HepG2 (cell line): Measurements from ENCODE around the gene ZNF783. TPM values are rescaled to one million over a fixed set of nuclear protein-coding genes. Genes with fewer than 3 reads are reported as not detected.

Source experiments
- ATF6 ChIP-seq: sonication (generic); formaldehyde crosslinking; conservative IDR thresholded peaks from 2 replicates; pipeline ENCODE4 v1.4.0; 2020; ENCODE audit warnings: missing genetic modification reagents
- FOXK2 ChIP-seq: fragments of 450-650 bp; IDR thresholded peaks from 2 replicates; pipeline ENCODE4 v1.6.1; 2016
- FOXO1 ChIP-seq: sonication (generic); formaldehyde crosslinking; IDR thresholded peaks from 2 replicates; pipeline ENCODE4 v1.4.0; 2020; ENCODE audit warnings: missing genetic modification reagents
- GFI1 ChIP-seq: sonication (generic); formaldehyde crosslinking; IDR thresholded peaks from 2 replicates; pipeline ENCODE4 v1.5.0; 2020; ENCODE audit warnings: missing genetic modification reagents, mild to moderate bottlenecking, borderline replicate concordance
- GZF1 ChIP-seq: sonication (generic); formaldehyde crosslinking; IDR thresholded peaks from 2 replicates; pipeline ENCODE4 v1.5.1; 2020; ENCODE audit warnings: mild to moderate bottlenecking, missing genetic modification reagents
- HMG20B ChIP-seq: conservative IDR thresholded peaks from 2 replicates; pipeline ENCODE4 v1.6.1; 2016; ENCODE audit warnings: missing genetic modification reagents, missing compliant biosample characterization
- HOXA9 ChIP-seq: sonication (generic); formaldehyde crosslinking; IDR thresholded peaks from 2 replicates; pipeline ENCODE4 v1.8.1; 2022; ENCODE audit warnings: missing genetic modification reagents, mild to moderate bottlenecking, moderate library complexity, borderline replicate concordance
- MTERF4 ChIP-seq: sonication (generic); formaldehyde crosslinking; IDR thresholded peaks from 2 replicates; pipeline ENCODE4 v1.8.0; 2023; ENCODE audit warnings: mild to moderate bottlenecking, missing genetic modification reagents
- NCOR1 ChIP-seq: fragments of 200-600 bp; sonication (generic); IDR thresholded peaks from 2 replicates; pipeline ENCODE4 v1.7.0; 2017; ENCODE audit warnings: antibody characterized with exemption, low read length, borderline replicate concordance
- ONECUT2 ChIP-seq: sonication (generic); formaldehyde crosslinking; IDR thresholded peaks from 2 replicates; pipeline ENCODE4 v1.4.0; 2020; ENCODE audit warnings: missing genetic modification reagents
- POLR2AphosphoS5 ChIP-seq: IDR thresholded peaks from 2 replicates; pipeline ENCODE4 v1.6.1; 2012; ENCODE audit warnings: low read depth, low read length
- SIN3A ChIP-seq: IDR thresholded peaks from 2 replicates; pipeline ENCODE4 v1.6.1; 2011; ENCODE audit warnings: low read depth, mild to moderate bottlenecking, control low read depth, low read length, borderline replicate concordance
- SKI ChIP-seq: fragments of 450-650 bp; IDR thresholded peaks from one replicate; pipeline ENCODE4 v1.6.1; 2018; ENCODE audit warnings: mild to moderate bottlenecking; ENCODE audit not compliant: partially characterized antibody
- SMYD3 ChIP-seq: sonication (generic); formaldehyde crosslinking; IDR thresholded peaks from 2 replicates; pipeline ENCODE4 v1.8.1; 2023; ENCODE audit warnings: mild to moderate bottlenecking, missing genetic modification reagents
- SOX5 ChIP-seq: IDR thresholded peaks from 2 replicates; pipeline ENCODE4 v1.6.1; 2016; ENCODE audit warnings: borderline replicate concordance
- TBL1XR1 ChIP-seq: fragments of 150-350 bp; IDR thresholded peaks from 2 replicates; pipeline ENCODE4 v1.6.1; 2014; ENCODE audit warnings: borderline replicate concordance, low read length; ENCODE audit not compliant: partially characterized antibody
- ZNF326 ChIP-seq: sonication (generic); formaldehyde crosslinking; IDR thresholded peaks from 2 replicates; pipeline ENCODE4 v1.4.0; 2020; ENCODE audit warnings: missing genetic modification reagents, borderline replicate concordance
- ZNF574 ChIP-seq: sonication (generic); formaldehyde crosslinking; IDR thresholded peaks from 2 replicates; pipeline ENCODE4 v1.4.0; 2020; ENCODE audit warnings: missing genetic modification reagents
- ZNF644 ChIP-seq: IDR thresholded peaks from 2 replicates; pipeline ENCODE4 v1.6.1; 2016; ENCODE audit warnings: low read depth
- ZNF775 ChIP-seq: sonication (generic); formaldehyde crosslinking; IDR thresholded peaks from 2 replicates; pipeline ENCODE4 v1.4.0; 2020; ENCODE audit warnings: missing genetic modification reagents, mild to moderate bottlenecking, moderate library complexity, borderline replicate concordance
- polyA plus RNA-seq, 8 experiments: library from polyadenylated mRNA; depleted of rRNA in 3 of 8; stranded (reverse) in 7 of 8; unstranded in 1 of 8; fragments of >200 nt; fragmentation: Illumina TruSeq in 4 of 8; extraction: Trizol in 4 of 8; gene quantifications; 2 replicates each; pipeline versions ENCODE4 v1.2.1 to v1.2.3, GENCODE V29; 2011 to 2016; ENCODE audit warnings: low read depth in 4 of 8, missing spikeins in 1 of 8, mixed read lengths in 1 of 8; ENCODE audit not compliant: insufficient read depth in 1 of 8
- total RNA-seq, 5 experiments: library from RNA; depleted of rRNA; stranded (reverse); fragments of >200 nt; fragmentation: Illumina TruSeq; extraction: Trizol; gene quantifications; 2 replicates each; pipeline ENCODE4 v1.2.3, GENCODE V29; 2016; ENCODE audit warnings: low read depth in 1 of 5
- TF ChIP-seq, protein P1 (sequence below): sonication (generic); formaldehyde crosslinking; conservative IDR thresholded peaks from 2 replicates; pipeline ENCODE4 v1.8.0; 2022; ENCODE audit warnings: mild to moderate bottlenecking, moderate library complexity, missing genetic modification reagents

ZNF783 gene
- total and polyA plus RNA-seq, 2 of the 13 experiments (the other 11 are each of a cell fraction or from before 2014, with no cell fraction given), result 4.1 to 5.2 TPM

- TF ChIP-seq GFI1 (CRISPR knock-in tag), result peak; percentile 33; the same call in 1 of the 2 replicates
- no peak for TF ChIP-seq HMG20B (CRISPR knock-in tag)
- TF ChIP-seq ZNF574 (CRISPR knock-in tag), result peak; percentile 98
- no peak for TF ChIP-seq NCOR1
- TF ChIP-seq, protein P1, sequence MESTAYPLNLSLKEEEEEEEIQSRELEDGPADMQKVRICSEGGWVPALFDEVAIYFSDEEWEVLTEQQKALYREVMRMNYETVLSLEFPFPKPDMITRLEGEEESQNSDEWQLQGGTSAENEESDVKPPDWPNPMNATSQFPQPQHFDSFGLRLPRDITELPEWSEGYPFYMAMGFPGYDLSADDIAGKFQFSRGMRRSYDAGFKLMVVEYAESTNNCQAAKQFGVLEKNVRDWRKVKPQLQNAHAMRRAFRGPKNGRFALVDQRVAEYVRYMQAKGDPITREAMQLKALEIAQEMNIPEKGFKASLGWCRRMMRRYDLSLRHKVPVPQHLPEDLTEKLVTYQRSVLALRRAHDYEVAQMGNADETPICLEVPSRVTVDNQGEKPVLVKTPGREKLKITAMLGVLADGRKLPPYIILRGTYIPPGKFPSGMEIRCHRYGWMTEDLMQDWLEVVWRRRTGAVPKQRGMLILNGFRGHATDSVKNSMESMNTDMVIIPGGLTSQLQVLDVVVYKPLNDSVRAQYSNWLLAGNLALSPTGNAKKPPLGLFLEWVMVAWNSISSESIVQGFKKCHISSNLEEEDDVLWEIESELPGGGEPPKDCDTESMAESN (CRISPR knock-in tag), result 0 out of 2 replicates have a peak, but pooled peaks have one; percentile 13
- no peak for TF ChIP-seq ONECUT2 (CRISPR knock-in tag)
- TF ChIP-seq HOXA9, result peak; percentile 94
- peak; percentile 74; the same call in 1 of the 2 replicates for TF ChIP-seq SMYD3 (CRISPR knock-in tag)
- TF ChIP-seq SKI, result no peak
- no peak for TF ChIP-seq FOXK2
- no peak for TF ChIP-seq SIN3A
- 0 out of 2 replicates have a peak, but pooled peaks have one; percentile 48 for TF ChIP-seq ATF6 (CRISPR knock-in tag)
- TF ChIP-seq ZNF644 (CRISPR knock-in tag), result no peak
- no peak for TF ChIP-seq TBL1XR1
- no peak for TF ChIP-seq FOXO1 (CRISPR knock-in tag)
- TF ChIP-seq POLR2AphosphoS5, result 0 out of 2 replicates have a peak, but pooled peaks have one; percentile 11
- TF ChIP-seq GZF1 (CRISPR knock-in tag), result no peak
- TF ChIP-seq ZNF326 (CRISPR knock-in tag), result no peak
- peak; percentile 88; the same call in 1 of the 2 replicates for TF ChIP-seq MTERF4 (CRISPR knock-in tag)
- TF ChIP-seq SOX5 (CRISPR knock-in tag), result 0 out of 2 replicates have a peak, but pooled peaks have one; percentile 22
- no peak for TF ChIP-seq ZNF775 (CRISPR knock-in tag)
Observed at GRCh38 chr7:149261829-149262617, at the start of gene ZNF783 (continued).
